Neutrophil (primary cell): ENCODE data around the gene TNFRSF4.

Source experiments
- H3K27ac ChIP-seq: fragments of 200-600 bp; sonication (generic); 2 replicates; pipeline ENCODE4 v1.5.1; 2016; ENCODE audit warnings: mild to moderate bottlenecking, moderate library complexity
- H3K27me3 ChIP-seq: fragments of 200-600 bp; sonication (generic); 2 replicates; pipeline ENCODE4 v1.6.0; 2016; ENCODE audit warnings: mild to moderate bottlenecking
- H3K36me3 ChIP-seq: fragments of 200-600 bp; sonication (generic); 2 replicates; pipeline ENCODE4 v1.5.1; 2017
- H3K4me1 ChIP-seq, 2 experiments: fragments of 200-600 bp in 1 of 2; sonication (generic) in 1 of 2; 1 replicate in 1 of 2; 2 replicates in 1 of 2; pipeline versions ENCODE4 v1.5.1 to v1.6.1; 2013 to 2016; ENCODE audit warnings: low read depth in 1 of 2, low read length in 1 of 2, mild to moderate bottlenecking in 1 of 2, moderate library complexity in 1 of 2; ENCODE audit not compliant: control insufficient read depth in 1 of 2, insufficient read depth in 1 of 2
- H3K4me3 ChIP-seq, 2 experiments: fragments of 200-600 bp in 1 of 2; sonication (generic) in 1 of 2; 1 replicate in 1 of 2; 2 replicates in 1 of 2; pipeline ENCODE4 v1.5.1; 2013 to 2016; ENCODE audit warnings: low read depth in 1 of 2, low read length in 1 of 2, mild to moderate bottlenecking in 1 of 2, moderate library complexity in 1 of 2
- H3K9me3 ChIP-seq: fragments of 200-600 bp; sonication (generic); 2 replicates; pipeline ENCODE4 v1.5.1; 2016
- CTCF ChIP-seq: fragments of 200-600 bp; sonication (generic); IDR thresholded peaks from 2 replicates; pipeline ENCODE4 v1.5.1; 2016; ENCODE audit warnings: antibody characterized with exemption

The TNFRSF4 gene

GRCh38 chr1:1189111-1189510 lies 24.8 kb downstream of the TNFRSF4 start:
- Histone ChIP-seq H3K4me3 (no peak overlapping the region), H3K27ac (no peak overlapping the region), H3K27me3 (peaks cover 12% of the 10 kb centered on the region), H3K9me3 (no peaks in the 10 kb centered on the region), H3K36me3 (no peaks in the 10 kb centered on the region), H3K4me1 (peaks cover 7 to 8% of the 10 kb centered on the region in 2 experiments)
- no peak for TF ChIP-seq CTCF

- Histone ChIP-seq H3K36me3 (no peaks in the 10 kb centered on the region), H3K27ac (no peak overlapping the region), H3K4me1 (peaks cover 7 to 8% of the 10 kb centered on the region in 2 experiments), H3K27me3 (peaks cover 15% of the 10 kb centered on the region), H3K9me3 (no peaks in the 10 kb centered on the region), H3K4me3 (no peak overlapping the region)
- no peak for TF ChIP-seq CTCF
Measured at GRCh38 chr1:1187938-1188337, 26.0 kb downstream of the TNFRSF4 start.

GRCh38 chr1:1185101-1185765 lies 28.7 kb downstream of the TNFRSF4 start:
- H3K27me3 ChIP-seq = peaks cover 28% of the 10 kb centered on the region
- peaks cover 7 to 8% of the 10 kb centered on the region in 2 experiments for H3K4me1 ChIP-seq
- no peaks in the 10 kb centered on the region for H3K36me3 ChIP-seq
- no peak for TF ChIP-seq CTCF
- H3K4me3 ChIP-seq = no peak overlapping the region
- no peaks in the 10 kb centered on the region for H3K9me3 ChIP-seq
- H3K27ac ChIP-seq = no peak overlapping the region

- peaks cover 28% of the 10 kb centered on the region for H3K27me3 ChIP-seq
- H3K4me3 ChIP-seq = no peak overlapping the region
- no peak overlapping the region for H3K27ac ChIP-seq
- H3K36me3 ChIP-seq = no peaks in the 10 kb centered on the region
- H3K9me3 ChIP-seq = no peaks in the 10 kb centered on the region
- H3K4me1 ChIP-seq = peaks cover 4% of the 10 kb centered on the region in 2 experiments
- no peak for TF ChIP-seq CTCF
Measured at GRCh38 chr1:1183833-1184775, 29.8 kb downstream of the TNFRSF4 start.

GRCh38 chr1:1183221-1183747 lies 30.7 kb downstream of the TNFRSF4 start:
- H3K4me1 ChIP-seq = no peaks in the 10 kb centered on the region
- no peak for TF ChIP-seq CTCF
- peaks cover 28% of the 10 kb centered on the region for H3K27me3 ChIP-seq
- H3K9me3 ChIP-seq = no peaks in the 10 kb centered on the region
- no peaks in the 10 kb centered on the region for H3K36me3 ChIP-seq
- no peak overlapping the region for H3K4me3 ChIP-seq
- no peak overlapping the region for H3K27ac ChIP-seq
